ENCODE measurements around the gene FGD3.

Gene FGD3

GRCh38 chr9:93020151-93020550 lies 72.8 kb downstream of the FGD3 start:
- no peak for TF ChIP-seq CTCF (IDR thresholded peaks at IDR 0.05; ENCODE audit: poor library complexity, severe bottlenecking)
- H3K4me1 ChIP-seq (ENCODE audit: insufficient read depth, poor library complexity, severe bottlenecking) = no peaks in the 10 kb centered on the region
- H3K27me3 ChIP-seq (ENCODE audit: insufficient read depth, poor library complexity, severe bottlenecking) = no peaks in the 10 kb centered on the region
- H3K4me3 ChIP-seq (ENCODE audit: severe bottlenecking) = no peak overlapping the region
- H3K9me3 ChIP-seq (ENCODE audit: severe bottlenecking) = no peaks in the 10 kb centered on the region
- ATAC-seq (ENCODE audit: low read depth) (no peak), DNase-seq (ENCODE audit: low spot score) (no peak)
- H3K36me3 ChIP-seq (ENCODE audit: low read depth) = no peaks in the 10 kb centered on the region
- no peak overlapping the region for H3K27ac ChIP-seq (ENCODE audit: poor library complexity, severe bottlenecking)

GRCh38 chr9:93020771-93021670 lies 73.7 kb downstream of the FGD3 start:
- no peak for ATAC-seq (ENCODE audit: low read depth)
- no peaks in the 10 kb centered on the region for H3K9me3 ChIP-seq (ENCODE audit: severe bottlenecking)
- no peak overlapping the region for H3K27ac ChIP-seq (ENCODE audit: poor library complexity, severe bottlenecking)

GRCh38 chr9:93022066-93022465 lies 74.7 kb downstream of the FGD3 start:
- TF ChIP-seq CTCF (IDR thresholded peaks at IDR 0.05; ENCODE audit: poor library complexity, severe bottlenecking) = no peak
- Histone ChIP-seq H3K36me3 (ENCODE audit: low read depth) (no peaks in the 10 kb centered on the region), H3K27me3 (ENCODE audit: insufficient read depth, poor library complexity, severe bottlenecking) (no peaks in the 10 kb centered on the region), H3K9me3 (ENCODE audit: severe bottlenecking) (no peaks in the 10 kb centered on the region), H3K4me1 (ENCODE audit: insufficient read depth, poor library complexity, severe bottlenecking) (no peaks in the 10 kb centered on the region), H3K27ac (ENCODE audit: poor library complexity, severe bottlenecking) (no peak overlapping the region), H3K4me3 (ENCODE audit: severe bottlenecking) (no peak overlapping the region)
- DNase-seq (ENCODE audit: low spot score) (no peak), ATAC-seq (ENCODE audit: low read depth) (no peak)

More at GRCh38 chr9:93020771-93021670, 73.7 kb downstream of the FGD3 start:
- H3K4me1 ChIP-seq (ENCODE audit: insufficient read depth, poor library complexity, severe bottlenecking) = no peaks in the 10 kb centered on the region
- no peak overlapping the region for H3K4me3 ChIP-seq (ENCODE audit: severe bottlenecking)
- TF ChIP-seq CTCF (IDR thresholded peaks at IDR 0.05; ENCODE audit: poor library complexity, severe bottlenecking) = no peak
- H3K36me3 ChIP-seq (ENCODE audit: low read depth) = no peaks in the 10 kb centered on the region
- no peaks in the 10 kb centered on the region for H3K27me3 ChIP-seq (ENCODE audit: insufficient read depth, poor library complexity, severe bottlenecking)
- DNase-seq (ENCODE audit: low spot score) = no peak

GRCh38 chr9:93022721-93023520 lies 75.6 kb downstream of the FGD3 start:
- Histone ChIP-seq H3K36me3 (ENCODE audit: low read depth) (no peaks in the 10 kb centered on the region), H3K9me3 (ENCODE audit: severe bottlenecking) (no peaks in the 10 kb centered on the region), H3K4me1 (ENCODE audit: insufficient read depth, poor library complexity, severe bottlenecking) (no peaks in the 10 kb centered on the region), H3K4me3 (ENCODE audit: severe bottlenecking) (no peak overlapping the region), H3K27me3 (ENCODE audit: insufficient read depth, poor library complexity, severe bottlenecking) (no peaks in the 10 kb centered on the region), H3K27ac (ENCODE audit: poor library complexity, severe bottlenecking) (no peak overlapping the region)
- no peak for ATAC-seq (ENCODE audit: low read depth)
- no peak for TF ChIP-seq CTCF (IDR thresholded peaks at IDR 0.05; ENCODE audit: poor library complexity, severe bottlenecking)
- no peak for DNase-seq (ENCODE audit: low spot score)

Measured in RWPE2 (cell line).